GM19468 (cell line): ENCODE data around the gene FFAR1.
A peak's percentile ranks its signal among the peaks of the same experiment; 100 is the strongest.

Experiments
- ATAC-seq: cut with Tn5 transposase; IDR thresholded peaks from one replicate; pipeline ENCODE4 v1.9.1; 2021; ENCODE audit warnings: mild to moderate bottlenecking, moderate library complexity, moderate number of reproducible peaks; ENCODE audit not compliant: unreplicated experiment; ENCODE audit errors: extremely low read depth

Gene FFAR1

DNA sequence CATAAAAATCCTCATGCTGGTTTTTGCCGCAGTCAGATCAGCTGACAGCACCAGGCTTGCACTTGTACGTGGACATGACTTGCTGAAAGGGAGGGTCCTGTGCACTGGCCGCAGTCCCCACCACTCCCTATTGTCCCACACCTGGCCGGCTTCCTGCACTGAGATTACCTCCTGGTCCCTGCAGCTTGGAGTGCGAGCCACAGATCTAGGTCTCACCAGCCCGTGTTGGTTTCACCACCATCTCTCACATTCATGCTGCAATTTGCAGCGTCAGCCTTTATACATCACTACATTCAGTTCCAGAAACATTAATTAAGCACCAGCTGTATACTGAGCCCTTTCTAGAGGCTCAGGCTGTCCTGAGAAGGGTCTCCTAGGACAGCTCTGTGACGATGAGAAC lies 33.7 kb upstream of the FFAR1 start:
- ATAC-seq, result no peak

DNA sequence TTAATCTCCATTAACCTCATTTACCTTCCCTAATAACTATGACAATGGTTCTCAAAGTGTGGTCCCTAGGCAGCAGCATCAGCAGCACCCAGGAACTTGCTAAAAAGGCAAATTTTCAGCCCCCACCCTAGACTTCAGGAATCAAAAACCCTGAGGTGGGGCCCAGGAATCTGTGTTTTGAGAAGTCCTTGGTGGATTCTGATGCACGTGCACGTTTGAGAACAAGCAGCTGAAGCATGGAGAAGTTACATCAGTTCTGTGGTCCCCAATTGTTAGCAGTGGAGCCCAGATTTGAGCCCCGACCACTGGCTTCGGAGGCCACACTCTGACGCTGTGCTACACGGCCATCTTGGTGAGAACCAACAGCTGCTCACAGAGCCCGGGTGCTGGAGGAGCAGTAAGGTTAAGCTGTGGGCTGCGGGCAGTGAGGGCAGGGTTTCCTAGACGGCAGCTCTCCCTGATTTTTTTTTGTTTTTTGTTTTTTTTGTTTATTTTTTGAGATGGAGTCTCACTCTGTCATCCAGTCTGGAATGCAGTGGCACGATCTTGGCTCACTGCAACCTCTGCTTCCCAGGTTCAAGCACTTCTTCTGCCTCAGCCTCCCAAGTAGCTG lies 32.7 kb upstream of the FFAR1 start:
- no peak for ATAC-seq

DNA sequence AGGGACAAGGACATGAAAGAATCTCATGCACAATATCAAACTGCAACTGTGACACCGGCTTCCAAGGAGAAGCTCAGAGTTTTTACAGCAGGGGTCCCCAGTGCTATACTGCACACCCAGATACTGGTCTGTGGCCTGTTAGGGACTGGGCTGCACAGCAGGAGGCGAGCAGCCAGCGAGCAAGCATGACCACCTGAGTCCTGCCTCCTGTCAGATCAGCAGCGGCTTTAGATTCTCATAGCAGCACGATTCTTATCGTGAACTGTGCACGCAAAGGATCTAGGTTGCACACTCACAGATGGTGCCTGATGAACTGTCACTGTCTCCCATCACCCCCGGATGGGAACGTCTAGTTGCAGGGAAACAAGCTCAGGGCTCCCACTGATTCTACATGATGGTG lies 31.8 kb upstream of the FFAR1 start:
- no peak for ATAC-seq

DNA sequence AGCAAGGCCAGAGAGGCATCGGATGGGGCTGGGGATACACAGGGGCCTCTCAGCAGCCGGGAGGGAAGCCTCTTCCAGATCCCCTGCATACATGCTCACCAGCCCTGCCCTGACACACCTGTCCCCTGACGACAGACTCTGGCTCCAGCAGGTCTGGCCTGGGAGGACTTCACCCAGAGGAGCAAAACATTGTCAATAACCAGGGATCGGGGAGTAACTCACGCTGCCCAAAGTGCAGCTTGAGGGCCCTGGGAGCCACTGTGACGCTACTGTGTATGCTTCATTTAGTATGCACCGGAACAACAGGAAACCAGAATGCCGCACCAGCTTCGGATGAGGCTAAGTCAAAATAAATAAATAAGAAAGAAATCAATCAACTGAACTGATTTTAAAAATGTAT lies 31.1 kb upstream of the FFAR1 start:
- no peak for ATAC-seq

DNA sequence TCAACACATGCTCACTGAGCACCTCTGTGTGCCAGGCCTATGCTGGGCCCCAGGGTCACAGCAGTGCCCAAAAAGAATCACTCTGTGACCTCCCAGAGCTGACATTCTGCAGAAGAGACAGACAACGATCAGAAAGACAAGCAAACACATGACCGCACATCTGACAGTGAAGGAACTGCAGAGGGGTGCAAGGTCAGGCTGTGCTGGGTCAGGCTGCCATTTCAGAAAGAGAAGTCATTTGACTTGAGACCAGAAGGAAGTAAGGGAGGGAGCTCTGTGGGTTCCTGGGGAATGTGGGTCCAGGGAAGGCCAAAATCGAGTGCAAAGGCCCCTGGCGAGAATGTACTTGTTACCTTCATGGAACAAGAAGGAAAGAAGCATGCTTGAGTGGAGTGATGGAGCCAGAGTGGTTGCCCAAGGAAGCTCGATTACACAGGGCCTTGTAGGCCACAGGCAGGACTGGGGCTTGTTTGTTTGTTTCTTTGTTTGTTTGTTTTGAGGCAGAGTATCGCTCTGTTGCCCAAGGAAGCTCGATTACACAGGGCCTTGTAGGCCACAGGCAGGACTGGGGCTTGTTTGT lies 30.1 kb upstream of the FFAR1 start:
- ATAC-seq, result no peak

DNA sequence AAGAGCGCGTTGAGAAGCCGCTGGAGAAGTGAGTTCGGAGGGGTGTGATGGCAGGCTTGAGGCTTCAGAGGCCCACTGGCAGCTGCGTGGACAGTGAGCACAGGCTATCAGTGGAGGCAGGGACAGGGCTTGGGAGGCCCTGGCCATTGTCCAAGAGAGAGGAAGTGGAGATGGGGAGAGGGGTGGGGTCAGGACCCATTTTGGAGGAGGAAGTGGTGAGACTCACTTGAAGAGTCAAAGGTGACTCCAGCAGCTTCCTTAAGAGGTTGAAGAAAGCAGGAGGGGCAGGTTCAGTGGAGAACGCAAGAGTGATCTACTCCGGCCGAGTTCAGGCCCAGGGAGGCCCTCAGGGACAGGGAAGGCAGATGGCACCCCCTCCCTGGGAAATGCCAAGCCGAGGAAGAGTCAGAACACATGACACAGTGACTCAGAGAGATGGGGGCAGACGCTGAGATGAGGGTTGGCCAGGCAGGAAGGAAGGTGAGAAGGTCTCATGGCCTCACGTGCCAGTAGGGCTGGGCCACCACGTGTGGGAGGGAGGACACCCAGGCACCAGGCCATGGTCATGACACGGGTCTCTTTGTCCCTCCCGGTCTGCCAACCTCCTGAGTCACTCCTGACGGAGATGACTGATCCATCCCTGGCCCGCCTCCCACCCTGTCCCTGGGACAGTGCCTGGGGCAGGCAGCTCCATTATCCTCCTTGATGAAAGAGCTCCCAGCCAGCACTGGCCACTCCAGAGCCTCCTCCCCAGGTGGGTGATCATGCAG lies 28.8 kb upstream of the FFAR1 start:
- no peak for ATAC-seq

DNA sequence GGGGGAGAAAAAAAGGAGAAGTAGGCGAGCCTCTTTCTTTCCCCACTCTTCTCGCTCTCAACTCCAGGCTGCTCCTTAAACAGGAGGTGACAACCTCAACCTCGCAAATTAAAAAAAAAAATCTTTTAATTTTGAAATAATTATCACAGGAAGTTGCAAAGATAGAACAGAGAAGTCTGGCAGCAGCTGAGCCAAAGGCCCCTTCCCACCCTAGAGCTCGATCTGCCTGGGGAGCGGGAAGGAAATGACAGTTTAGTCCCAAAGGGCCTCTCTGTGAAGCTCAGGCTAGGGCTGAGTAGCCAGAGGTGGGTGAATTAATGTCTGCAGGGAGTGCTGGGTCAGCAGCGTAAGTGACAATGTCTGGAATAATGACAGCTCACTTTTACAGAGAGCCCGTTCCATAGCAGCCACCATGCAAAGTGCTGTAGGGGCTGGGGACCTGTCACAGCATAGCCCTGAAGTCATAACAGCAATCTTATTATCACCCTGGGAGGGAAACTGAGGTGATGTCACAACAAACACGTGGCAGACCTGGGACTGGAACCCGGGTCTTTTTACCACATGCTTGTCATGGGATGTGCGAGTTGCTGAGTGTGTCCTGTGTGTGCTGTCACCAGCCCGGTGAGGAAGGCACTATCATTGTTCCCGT lies 27.5 kb upstream of the FFAR1 start:
- no peak for ATAC-seq

DNA sequence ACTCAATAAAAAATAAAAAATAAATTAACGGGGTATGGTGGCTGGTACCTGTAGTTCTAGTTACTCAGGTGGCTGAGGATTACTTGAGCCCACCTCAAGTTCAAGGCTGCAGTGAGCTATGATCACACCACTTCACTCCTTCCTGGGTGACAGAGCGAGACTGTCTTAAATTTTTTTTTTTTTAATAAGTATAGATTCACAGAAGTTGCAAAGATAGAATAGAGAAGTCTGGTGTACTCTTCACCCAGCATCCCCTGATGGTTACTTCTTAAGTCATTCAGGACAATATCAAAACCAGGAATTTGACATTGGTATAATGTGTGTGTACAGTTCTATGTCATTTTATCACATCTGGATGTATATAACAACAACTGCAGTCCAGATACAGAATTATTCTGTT lies 26.4 kb upstream of the FFAR1 start:
- no peak for ATAC-seq

DNA sequence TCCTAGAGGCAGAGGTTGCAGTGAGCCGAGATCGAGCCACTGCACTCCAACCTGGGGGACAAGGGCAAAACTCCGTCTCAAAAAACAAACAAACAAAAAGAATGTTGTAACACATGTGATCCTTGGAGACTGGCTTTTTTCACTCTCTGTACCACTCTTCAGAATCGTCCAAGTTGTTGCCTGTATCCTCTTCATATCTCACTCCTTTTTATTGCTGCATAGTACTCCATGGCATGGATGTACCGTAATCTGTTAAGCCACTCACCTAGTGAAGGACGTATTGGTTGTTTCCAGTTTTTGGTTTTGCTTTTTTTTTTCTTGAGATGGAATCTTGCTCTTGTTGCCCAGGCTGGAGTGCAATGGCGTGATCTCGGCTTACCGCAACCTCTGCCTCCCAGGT lies 25.7 kb upstream of the FFAR1 start:
- no peak for ATAC-seq

DNA sequence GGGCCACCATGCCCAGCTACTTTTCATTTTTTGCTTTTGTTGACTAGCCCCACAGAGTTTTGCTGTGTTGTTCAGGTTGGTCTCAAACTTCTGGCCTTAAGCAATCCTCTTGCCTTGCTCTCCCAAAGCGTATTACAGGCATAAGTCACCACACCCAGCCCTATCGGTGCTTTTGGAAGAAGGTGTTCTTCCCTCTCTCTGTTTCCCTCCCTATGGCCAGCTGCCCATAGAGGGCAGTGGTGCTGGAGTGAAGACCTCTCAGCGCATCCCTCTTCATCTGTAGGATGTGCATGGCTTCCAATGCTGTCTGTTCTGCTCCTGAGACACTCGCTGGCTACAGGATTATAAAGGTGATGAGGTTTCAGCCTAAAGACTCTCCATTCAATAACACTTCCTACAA lies 20.1 kb upstream of the FFAR1 start:
- no peak for ATAC-seq

DNA sequence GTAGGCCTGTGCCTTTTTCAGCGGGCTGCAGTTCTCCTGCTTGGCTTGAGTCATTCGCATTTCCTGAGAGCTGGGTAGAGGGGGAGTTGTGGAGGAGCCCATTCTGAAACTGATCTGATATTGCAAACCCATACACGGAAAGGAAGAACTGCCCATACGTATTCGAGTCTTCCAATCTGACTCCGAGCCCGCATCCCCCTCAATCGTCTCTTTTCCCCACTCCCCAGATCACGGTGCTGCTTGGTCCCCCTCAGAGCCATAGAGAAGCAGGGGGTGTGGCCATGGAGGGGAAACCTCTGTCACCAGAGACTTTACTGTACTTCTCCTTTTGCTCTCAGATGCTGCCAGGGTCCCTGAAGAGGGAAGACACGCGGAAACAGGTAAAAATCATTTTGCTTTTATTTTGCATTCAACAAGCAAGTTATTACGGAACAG lies 18.8 kb upstream of the FFAR1 start, which contains the start of gene CD22:
CD22 (plus strand) TSS at position 337 of the 435 bp plus-strand sequence. CDS start 2,854 bp downstream, outside the sequence.
- no peak for ATAC-seq

DNA sequence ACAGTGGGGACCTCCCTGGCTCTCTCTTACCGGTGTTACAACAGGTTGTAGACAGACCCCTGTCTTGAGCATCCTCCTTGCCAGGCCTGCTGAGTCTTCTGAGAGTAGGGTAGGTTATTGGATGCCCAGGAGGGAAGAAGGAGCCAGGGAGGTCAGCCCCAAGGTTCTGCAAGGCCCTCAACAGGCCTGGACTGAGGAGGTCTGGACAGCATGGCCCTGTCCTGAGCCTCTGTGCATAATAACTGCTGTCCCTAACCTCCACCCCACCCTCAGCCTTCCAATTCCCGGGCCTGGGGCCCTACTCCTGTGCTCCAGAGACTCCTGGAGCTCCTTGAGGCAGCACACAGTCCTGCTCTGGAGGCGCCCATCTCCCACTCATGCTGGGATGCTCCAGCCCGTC lies 18.4 kb upstream of the FFAR1 start:
- ATAC-seq, result no peak

DNA sequence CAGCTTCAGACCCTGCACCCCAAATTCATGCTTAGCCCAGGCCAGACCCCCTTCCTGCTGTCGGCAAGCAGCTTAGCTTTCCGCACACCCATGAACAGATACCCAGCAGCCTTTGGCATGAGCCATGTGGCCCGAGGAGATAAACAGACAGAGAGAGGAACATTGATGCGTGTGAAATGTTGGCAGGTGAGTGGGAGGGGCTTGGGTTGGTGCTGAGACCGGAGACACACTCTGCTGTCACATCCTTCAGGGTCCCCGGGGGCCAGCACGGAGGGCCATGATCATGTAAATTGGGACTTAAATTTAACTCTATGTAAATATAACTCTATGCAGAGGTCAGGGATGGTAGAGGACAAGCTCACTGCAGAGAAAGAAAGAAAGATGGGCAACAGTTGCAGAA lies 17.2 kb upstream of the FFAR1 start:
- peak; percentile 41 for ATAC-seq

DNA sequence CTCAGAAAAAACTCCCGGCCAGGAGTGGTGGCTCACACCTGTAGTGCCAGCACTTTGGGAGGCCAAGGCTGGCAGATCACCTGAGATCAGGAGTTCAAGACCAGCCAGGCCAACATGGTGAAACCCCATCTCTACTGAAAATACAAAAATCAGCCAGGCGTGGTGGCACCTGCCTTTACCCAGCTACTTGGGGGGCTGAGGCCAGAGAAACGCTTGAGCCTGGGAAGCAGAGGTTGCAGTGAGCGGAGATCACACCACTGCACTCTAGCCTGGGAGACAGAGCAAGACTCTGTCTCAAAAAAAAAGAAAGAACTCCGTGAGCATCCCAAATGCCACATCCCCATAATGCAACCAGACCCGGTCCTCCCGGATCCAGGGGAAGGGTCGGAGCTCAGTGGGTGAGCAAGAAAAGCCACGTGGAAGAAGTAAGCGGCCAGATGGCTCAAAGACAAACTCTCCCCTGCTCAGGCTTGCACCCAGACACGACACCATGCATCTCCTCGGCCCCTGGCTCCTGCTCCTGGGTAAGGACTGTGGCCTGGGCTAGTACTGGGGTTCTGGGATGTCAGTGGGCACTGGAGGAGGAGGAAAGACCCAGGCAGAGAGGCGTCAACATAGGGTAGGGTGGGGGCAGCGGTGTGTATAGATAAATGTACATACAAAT lies 16.0 kb upstream of the FFAR1 start:
- ATAC-seq, result no peak

DNA sequence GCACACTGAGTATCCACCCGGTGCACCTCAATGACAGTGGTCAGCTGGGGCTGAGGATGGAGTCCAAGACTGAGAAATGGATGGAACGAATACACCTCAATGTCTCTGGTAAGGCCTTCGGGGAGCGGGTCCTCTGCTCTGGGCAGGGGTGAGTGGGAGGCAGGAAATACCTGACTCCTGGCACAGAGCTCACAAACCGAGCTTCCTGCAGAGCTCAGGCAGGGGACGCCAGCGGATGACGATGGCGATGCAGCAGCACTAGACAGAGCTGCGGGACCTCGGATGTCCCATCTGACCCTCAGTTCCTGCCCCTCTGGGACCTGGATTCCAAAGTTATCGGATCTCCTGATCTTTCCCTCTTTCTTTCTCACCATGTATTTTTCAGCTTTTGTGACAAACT lies 14.9 kb upstream of the FFAR1 start:
- ATAC-seq, result no peak

DNA sequence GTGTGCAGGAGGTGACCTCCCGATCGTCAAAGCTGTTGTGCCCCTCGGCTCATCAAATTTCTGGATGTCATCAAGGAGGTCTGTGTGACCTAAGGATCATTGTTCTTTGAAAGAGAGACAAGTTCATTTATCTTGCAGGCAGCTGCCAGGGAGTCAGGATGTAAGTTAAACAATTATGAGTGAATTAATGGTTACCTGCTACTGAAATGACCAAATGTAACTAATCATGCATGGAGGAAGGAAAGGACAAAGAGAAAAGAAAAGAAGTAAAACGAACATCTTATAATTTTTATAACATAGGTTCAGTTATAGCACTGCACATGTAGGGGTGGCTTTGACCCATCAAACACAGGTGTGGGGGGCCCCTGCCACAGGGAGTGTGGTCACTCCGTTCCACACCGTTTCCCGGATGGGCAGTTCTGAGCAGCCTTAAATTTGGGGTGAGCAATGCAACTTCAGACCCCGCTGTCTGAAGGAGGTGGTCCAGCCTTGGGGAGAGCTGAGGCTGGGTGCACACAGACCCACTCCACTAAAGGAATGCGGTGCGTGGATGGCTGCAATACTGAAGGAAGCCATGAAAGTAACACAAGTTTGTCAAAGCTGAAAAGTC lies 13.5 kb upstream of the FFAR1 start:
- no peak for ATAC-seq

DNA sequence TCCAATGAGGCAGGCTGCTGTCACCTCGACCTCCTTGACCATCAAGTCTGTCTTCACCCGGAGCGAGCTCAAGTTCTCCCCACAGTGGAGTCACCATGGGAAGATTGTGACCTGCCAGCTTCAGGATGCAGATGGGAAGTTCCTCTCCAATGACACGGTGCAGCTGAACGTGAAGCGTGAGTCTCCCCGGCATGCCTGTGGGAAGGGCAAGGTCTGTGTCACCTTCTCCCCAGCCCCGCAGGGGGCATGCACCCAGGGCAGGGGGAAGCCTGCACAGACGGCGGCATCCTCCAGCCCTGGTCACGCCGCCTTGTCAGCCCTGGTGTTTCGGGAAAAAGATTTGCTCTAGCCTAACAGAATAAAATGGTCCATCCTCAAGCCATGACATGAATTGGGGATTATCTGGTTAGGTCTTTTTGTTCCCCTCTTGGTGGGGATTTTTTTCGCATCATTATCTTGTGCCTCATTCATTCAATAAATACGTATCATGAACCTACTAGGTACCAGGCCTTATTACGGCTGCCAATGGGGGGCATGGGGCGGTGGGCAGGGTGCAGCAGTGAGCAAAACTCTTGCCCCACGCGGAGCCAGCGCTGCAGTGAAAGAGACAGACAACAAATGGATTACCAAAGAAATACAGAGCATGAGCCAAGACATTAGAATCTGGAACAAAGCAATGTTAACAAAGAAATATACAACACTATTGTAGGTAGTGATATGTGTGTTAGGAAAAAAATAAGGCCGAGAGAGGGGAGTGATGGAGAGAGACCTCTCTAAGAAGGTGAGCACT lies 11.3 kb upstream of the FFAR1 start:
- ATAC-seq, result no peak

DNA sequence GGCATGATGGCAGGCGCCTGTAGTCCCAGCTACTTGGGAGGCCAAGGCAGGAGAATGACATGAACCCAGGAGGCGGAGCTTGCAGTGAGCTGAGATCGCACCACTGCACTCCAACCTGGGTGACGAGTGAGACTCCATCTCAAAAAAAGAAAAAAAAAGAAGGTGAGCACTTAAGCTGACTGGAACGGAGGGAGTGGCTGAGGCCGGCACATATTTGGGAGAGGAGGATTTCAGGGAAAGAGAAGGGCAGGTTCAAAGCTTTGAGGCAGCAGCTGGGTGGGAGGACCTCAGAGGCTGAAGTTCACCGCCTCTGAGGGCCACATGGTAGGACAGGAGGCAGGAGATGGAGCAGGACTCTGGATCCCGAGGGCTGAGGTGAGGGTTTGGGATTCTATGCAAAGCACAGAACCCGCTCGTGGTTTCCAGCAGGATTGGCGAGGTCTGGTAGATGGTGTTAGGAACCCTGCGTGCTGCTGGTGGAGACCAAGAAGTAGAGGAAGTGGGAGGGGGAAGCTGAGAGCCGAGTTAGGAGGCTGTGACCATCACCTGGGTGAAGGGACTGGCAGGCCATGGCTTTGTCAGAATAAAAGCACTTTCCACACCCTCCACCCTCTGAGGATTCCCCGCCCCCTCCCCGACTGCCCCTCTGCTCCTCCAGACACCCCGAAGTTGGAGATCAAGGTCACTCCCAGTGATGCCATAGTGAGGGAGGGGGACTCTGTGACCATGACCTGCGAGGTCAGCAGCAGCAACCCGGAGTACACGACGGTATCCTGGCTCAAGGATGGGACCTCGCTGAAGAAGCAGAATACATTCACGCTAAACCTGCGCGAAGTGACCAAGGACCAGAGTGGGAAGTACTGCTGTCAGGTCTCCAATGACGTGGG lies 10.4 kb upstream of the FFAR1 start:
- no peak for ATAC-seq

DNA sequence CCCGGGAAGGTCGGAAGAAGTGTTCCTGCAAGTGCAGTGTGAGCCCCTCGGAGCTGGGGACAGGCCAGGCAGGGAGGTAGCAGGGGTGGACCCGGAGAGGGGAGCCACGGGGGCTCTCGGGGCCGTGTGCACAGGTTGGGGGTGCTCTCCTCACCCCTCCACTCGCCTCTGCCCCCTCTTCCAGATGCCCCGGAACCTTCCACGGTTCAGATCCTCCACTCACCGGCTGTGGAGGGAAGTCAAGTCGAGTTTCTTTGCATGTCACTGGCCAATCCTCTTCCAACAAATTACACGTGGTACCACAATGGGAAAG lies 9.8 kb upstream of the FFAR1 start:
- no peak for ATAC-seq
